Suppressor macrophage (primary cell): ENCODE results near the gene CCDC154.

Experiments used
- DNase-seq, 4 experiments: peaks; one replicate each; pipeline ENCODE4 v3.0.0-alpha.2; 2020 to 2022

CCDC154 gene

DNA sequence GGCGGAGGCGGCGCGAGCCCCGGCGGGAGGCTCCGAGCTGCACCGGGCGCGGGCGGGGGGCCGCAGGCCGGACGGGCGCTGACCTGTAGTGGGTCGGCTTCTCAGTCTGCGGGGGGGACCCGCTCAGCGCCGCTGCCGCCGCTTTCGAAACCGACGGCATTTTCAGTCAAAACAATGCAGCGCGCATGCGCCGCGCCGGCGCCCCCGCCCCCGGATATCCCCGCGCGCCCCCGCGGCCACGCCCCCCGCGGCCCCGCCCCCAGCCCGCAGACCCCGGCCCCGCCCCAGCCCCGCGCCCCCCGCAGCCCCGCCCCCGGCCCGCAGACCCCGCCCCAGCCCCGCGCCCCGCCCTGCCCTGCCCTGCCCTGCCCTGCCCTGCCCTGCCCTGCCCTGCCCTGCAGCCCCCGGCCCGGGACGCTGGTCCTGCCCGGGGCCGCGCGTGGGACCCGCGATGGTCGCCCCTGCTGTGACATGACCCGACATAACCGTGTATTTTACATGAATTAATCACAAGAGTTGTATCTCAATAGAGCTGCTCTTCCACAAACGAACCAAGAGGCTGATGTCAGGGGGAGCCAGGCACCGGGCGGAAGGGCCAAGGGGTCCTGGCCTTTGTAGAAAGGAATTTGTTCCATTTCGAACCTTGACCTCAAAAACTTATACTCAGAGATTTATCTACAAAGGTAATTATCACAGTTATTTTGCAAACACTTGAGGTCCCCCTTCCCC, 29.7 kb downstream of the CCDC154 start, which contains the start of gene UNKL:
UNKL (minus strand) TSS at position 173 of the 729 bp plus-strand sequence; CDS start at position 160, 13 bp downstream.
- DNase-seq: peak; percentile 58 to 90 (median 75)

- peak; percentile 56 to 86 (median 70) for DNase-seq
These were observed 30.4 kb downstream of the CCDC154 start for GRCh38 chr16:1413684-1414531.

- DNase-seq: no peak
These were observed 31.5 kb downstream of the CCDC154 start for GRCh38 chr16:1412847-1413246.

GRCh38 chr16:1408171-1408837, 36.1 kb downstream of the CCDC154 start:
- peak; percentile 91 to 97 (median 95) for DNase-seq

- no peak for DNase-seq
These were observed 36.6 kb downstream of the CCDC154 start for GRCh38 chr16:1407753-1408152.

- no peak for DNase-seq
These were observed 40.6 kb downstream of the CCDC154 start for GRCh38 chr16:1403733-1404132.

DNA sequence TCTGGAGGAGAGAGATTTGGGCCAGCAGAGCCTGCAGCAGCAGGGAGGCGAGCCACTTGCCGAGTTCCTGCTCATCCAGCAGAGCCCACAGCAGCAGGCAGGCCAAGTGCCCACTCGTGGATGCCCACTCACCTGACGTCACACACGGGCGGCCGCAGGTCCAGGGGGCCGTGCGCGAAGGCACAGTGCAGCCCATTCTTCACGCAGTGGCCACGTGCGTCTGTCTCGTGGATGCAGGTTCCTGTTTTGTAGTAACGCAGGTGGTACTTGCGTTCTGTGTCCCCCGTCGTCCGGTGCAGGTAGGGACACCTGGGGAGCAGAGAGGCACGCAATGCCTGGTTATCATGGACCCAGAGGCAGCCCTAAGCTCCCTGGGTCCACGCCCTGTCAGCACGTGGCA, 41.3 kb downstream of the CCDC154 start:
- no peak for DNase-seq

DNA sequence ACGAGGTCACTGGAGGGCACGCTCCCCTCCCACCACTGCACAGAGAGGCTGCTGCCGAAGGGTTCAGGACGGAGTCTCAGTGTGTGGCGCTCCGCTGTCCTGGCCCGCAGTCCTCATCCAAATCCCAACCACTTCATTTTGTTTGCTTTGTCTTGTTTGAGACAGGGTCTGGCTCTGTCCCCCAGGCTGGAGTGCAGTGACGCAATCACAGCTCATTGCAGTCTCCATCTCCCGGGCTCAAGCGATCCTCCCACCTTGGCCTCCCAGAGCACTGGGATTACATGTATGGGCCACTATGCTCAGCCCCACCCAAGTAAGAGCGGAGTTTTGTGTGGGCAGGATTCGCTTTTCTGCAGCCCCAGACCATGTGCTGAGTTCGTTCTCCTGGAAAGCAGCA, 42.6 kb downstream of the CCDC154 start:
- DNase-seq: no peak

DNA sequence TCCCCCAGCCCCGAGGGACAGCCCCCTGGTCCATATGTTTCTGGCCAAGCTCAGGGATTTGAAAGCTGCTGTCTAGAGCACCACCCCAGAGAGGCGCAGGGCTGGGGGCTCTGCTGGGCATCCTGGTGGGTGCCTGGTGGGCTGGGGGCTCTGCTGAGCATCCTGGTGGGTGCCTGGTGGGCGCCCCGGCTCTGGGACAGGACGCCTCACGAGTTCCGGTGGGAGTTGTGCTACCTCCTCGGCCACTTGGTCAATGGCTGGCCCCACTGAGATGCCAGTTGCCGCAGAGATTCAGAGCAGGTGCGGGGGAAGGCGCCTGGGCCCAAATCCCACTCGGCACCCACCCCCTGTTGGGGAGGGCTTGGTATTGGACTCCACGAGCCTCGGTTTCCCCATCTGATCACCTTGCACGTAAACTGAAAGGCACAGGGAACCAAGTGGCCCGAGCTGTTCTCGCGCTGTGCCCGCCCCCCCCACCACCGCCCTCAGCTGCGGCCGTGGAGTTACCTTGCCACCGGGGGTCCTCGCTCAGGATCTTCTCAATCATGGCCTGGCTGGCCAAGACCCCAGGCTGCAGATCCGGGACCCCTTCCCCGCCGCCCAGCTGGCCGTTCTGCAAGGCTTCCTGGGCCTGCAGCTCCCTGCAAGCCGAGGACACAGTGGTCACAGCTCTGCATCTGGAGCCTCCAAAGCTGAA, 43.1 kb downstream of the CCDC154 start:
- DNase-seq: no peak

GRCh38 chr16:1398826-1399581, 45.4 kb downstream of the CCDC154 start:
- no peak for DNase-seq

GRCh38 chr16:1398351-1398750, 46.0 kb downstream of the CCDC154 start:
- DNase-seq: no peak

GRCh38 chr16:1397779-1398178, 46.6 kb downstream of the CCDC154 start:
- DNase-seq: no peak

- DNase-seq: no peak
These were observed 48.8 kb downstream of the CCDC154 start for GRCh38 chr16:1395444-1396031.

GRCh38 chr16:1394367-1394951, 49.9 kb downstream of the CCDC154 start:
- no peak for DNase-seq

- DNase-seq: no peak
These were observed 50.7 kb downstream of the CCDC154 start for GRCh38 chr16:1393613-1394176.

DNA sequence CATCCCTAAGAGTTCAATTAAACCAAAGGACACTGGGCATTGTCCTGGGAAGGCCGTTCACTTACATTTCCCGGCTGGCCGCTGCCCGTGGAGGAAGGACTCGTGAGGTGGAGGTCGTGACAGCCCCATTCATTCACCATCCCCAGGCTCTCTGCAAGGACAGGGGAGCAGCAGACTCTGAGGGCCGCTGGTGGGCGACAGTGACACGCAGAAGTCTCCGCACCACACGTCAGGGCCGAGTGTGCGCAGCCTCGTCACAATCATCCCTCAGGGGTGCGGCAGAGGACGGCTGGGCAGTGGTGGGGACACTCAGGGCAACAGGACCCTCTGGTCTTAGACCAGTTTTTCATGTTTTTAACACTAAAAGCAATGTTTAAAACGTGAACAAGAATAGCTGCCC, 51.5 kb downstream of the CCDC154 start:
- DNase-seq: no peak

DNA sequence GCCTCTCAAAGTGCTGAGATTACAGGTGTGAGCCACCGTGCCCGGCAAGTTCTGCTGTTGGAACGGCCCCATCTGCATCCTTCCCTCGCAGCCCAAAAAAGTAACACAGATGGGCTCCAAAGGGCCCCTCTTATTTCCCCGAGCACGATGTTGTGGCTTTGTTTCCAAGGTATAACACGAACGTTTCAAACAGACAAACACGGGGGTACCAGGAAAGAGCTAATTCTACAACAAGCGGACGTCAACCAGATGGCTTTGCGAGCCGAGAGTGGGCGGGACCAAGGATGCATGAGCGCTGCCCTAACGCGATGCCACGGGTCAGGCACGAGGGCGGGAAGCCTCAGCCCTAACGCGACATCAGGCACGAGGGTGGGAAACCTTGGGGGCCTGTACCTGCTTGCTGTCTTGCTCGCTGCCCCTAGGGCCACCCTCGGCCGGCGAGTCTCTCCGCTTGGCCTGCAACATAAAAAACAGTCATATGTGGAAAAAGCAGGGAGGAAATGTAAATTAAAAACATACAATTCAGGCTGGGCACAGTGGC, 54.0 kb downstream of the CCDC154 start:
- DNase-seq: no peak

DNA sequence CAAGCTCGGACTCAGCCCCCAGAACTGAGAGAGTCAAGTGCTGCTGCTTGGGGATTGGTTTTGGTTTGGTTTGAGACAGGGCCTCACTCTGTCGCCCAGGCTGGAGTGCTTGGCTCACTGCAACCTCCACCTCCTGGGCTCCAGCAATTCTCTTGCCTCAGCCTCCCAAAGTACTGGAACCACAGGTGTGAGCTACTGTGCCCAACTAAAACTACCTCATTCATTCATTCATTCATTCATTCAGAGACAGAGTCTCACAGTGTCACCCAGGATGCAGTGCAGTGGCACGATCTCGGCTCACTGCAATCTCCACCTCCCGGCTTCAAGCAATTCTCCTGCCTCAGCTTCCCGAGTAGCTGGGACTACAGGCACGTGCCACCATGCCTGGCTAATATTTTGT, 54.6 kb downstream of the CCDC154 start:
- no peak for DNase-seq

DNA sequence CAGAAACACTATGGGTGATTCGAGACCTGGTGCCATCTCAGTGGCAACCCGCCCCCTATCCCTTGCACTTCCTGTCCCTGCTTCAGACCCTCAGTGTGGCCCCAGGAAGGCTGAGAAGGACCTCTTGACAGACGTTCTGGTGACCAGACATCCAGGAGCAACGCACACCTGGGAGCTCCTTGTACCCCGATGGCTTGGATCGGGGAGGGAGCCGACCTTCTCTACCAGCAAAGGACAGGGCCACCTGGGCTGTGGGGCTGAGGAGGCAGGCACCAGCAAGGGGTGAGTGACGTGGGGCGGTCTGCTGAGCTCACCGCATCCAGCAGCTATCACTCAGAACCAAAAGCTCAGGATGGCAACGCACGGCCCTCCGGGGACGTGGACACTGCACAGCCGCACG, 57.0 kb downstream of the CCDC154 start:
- DNase-seq: no peak

- no peak for DNase-seq
These were observed 59.1 kb downstream of the CCDC154 start for GRCh38 chr16:1385232-1385631.
